Mesodermal cell (in vitro differentiated cells): ENCODE measurements around the gene ERBB4.
"Not testable (repeated sequence)": the region's sequence is repeated elsewhere in the genome, so short reads cannot be mapped to it uniquely, and the experiment has no call there.

Source experiments
- H3K27ac ChIP-seq: 2 replicates; pipeline ENCODE4 v1.7.0; 2013; ENCODE audit warnings: mild to moderate bottlenecking, low read depth, low read length, moderate library complexity; ENCODE audit not compliant: severe bottlenecking
- H3K36me3 ChIP-seq: 2 replicates; pipeline ENCODE4 v1.7.1; 2013; ENCODE audit warnings: mild to moderate bottlenecking, low read length, moderate library complexity; ENCODE audit not compliant: control insufficient read depth, insufficient read depth
- H3K4me1 ChIP-seq: one replicate; pipeline ENCODE4 v1.7.1; 2013; ENCODE audit warnings: mild to moderate bottlenecking, low read length; ENCODE audit not compliant: insufficient read depth, control insufficient read depth, poor library complexity, severe bottlenecking
- H3K4me3 ChIP-seq: 2 replicates; pipeline ENCODE4 v1.7.0; 2013; ENCODE audit warnings: low read length, control low read depth, mild to moderate bottlenecking; ENCODE audit not compliant: insufficient read depth, poor library complexity, severe bottlenecking; ENCODE audit errors: extremely low read depth
- H3K9me3 ChIP-seq: 2 replicates; pipeline ENCODE4 v1.7.1; 2013; ENCODE audit warnings: mild to moderate bottlenecking, low read length, moderate library complexity; ENCODE audit not compliant: control insufficient read depth
- WGBS, 2 experiments: methylation state at CpG; one replicate each; pipeline ENCODE4 v1.1.5; 2013; ENCODE audit warnings: missing lambda C conversion rate in 2 of 2; ENCODE audit not compliant: insufficient coverage in 2 of 2; 5-methylcytosine and 5-hydroxymethylcytosine counted together

The ERBB4 gene

DNA sequence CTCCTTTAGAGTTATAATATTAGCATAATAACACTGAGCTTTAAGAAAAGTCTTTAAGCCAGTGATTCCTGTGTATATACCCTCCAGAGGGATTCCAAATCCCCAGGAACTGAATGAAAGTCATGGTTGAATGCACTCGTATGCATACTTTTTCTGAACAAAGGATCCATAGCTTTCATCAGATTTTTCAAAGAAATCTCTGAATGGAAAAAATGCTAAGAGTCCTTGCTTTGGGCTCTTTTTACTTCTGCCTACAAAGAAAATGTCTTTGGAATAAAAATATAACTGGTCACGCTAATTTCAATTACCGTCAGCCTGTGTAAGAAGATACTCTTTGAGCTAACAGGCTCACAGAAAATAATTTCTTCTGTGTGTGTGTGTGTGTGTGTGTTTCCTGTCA lies 939.5 kb downstream of the ERBB4 start:
- Histone ChIP-seq H3K36me3 (no peaks in the 10 kb centered on the region), H3K4me3 (no peak overlapping the region), H3K4me1 (no peaks in the 10 kb centered on the region), H3K9me3 (no peaks in the 10 kb centered on the region), H3K27ac (no peak overlapping the region)
- WGBS, 2 experiments, result 100% methylated on average over 1 of the region's 3 CpGs; no CpG with 5 or more reads in 1 of the 2 experiments

DNA sequence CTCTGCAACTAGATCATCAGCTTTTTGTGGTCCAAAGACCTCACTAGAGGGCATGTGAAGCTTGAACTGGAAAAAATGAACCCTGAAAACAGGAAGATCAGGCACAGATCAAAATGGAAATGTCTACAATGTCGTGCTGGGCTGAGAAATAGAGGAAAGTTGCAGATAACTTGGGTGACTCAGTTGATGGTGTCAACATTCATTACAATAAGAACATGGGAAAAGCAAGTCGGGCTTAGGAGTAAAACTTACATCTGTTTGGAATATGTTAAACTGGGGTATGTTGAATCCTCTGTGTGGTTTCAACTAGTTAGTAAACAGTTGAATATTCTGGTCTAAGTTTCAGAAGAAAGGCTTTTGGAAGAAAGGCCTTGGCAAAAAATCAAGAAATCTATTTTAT lies 940.4 kb downstream of the ERBB4 start:
- Histone ChIP-seq H3K36me3 (no peaks in the 10 kb centered on the region), H3K4me3 (no peak overlapping the region), H3K4me1 (peaks cover 4% of the 10 kb centered on the region), H3K27ac (peak overlapping the region; percentile 2), H3K9me3 (no peaks in the 10 kb centered on the region)
- WGBS, 2 experiments, result 63% methylated on average over 2 of the region's 2 CpGs; no CpG with 5 or more reads in 1 of the 2 experiments

DNA sequence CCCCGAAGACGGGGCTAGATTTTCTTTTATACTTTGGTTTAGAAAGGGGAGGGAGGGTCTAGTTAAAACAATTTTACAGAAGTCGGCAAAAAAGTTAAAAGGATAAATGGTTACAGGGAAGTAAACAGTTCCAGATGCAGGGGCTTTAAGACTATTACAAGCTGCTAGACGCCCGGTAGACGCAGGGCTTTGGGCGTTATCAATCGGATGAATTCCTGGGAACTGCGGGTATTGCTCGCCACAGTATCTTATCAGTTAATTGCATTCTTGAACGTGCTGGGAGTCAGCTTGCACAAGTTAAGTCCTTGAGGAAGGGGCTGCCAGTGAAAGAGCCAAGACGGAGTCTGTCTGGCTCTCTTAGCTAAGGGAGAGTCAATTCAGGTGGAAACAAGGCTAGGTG lies 946.6 kb downstream of the ERBB4 start:
- H3K27ac ChIP-seq, result peak overlapping the region; percentile 75

DNA sequence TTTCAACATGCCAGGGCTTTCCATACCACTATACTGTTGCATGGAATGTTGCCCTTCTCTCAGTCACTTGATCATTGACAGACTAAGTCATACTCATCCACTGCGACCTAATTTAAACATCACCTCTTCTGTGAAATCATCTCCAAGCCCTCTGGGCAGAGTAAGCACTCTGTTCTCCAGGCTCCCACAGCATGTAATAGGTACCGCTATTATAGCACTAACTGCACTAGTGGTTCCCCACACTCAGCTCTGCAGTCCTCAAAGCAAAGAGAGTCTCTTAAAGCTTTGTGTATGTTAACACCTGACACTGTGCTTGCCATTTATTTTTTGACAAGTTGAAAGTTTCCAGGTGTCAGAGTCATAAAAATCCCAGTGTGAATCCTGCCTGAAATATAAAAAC lies 947.2 kb downstream of the ERBB4 start:
- Histone ChIP-seq H3K36me3 (no peaks in the 10 kb centered on the region), H3K4me1 (peaks cover 4% of the 10 kb centered on the region), H3K27ac (peak overlapping the region; percentile 75), H3K9me3 (no peaks in the 10 kb centered on the region), H3K4me3 (no peak overlapping the region)
- 91 to 92% methylated on average over 1 to 2 of the region's 2 CpGs for WGBS, 2 experiments

More for the DNA sequence above, 946.6 kb downstream of the ERBB4 start:
- not testable (repeated sequence) for H3K36me3 ChIP-seq, H3K4me1 ChIP-seq, H3K9me3 ChIP-seq, H3K4me3 ChIP-seq
- WGBS, 2 experiments, result 75 to 93% methylated on average over 6 to 10 of the region's 12 CpGs

DNA sequence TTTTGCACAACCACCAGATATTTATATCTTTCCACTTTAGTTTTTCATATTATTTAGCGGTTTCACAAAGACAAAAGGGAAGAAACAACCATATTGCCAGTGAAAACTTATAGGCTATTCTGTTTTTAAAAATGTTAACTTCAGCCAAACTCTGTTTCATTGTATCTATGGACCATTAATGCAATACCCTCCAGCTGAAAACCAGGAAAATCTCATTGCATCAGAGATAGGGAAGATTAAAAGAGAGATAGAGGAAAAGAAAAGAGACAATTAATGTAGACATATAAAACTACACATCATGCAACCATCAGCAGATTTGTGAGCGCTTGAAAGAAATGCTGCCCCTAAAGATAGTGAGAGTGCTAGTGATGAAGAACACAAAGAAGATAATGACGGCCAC lies 970.2 kb downstream of the ERBB4 start:
- H3K4me1 ChIP-seq, result no peaks in the 10 kb centered on the region
- no peak overlapping the region for H3K27ac ChIP-seq
- no CpG with 5 or more reads among the region's 3 CpGs for WGBS, 2 experiments
- no peak overlapping the region for H3K4me3 ChIP-seq
- no peaks in the 10 kb centered on the region for H3K36me3 ChIP-seq
- no peaks in the 10 kb centered on the region for H3K9me3 ChIP-seq

DNA sequence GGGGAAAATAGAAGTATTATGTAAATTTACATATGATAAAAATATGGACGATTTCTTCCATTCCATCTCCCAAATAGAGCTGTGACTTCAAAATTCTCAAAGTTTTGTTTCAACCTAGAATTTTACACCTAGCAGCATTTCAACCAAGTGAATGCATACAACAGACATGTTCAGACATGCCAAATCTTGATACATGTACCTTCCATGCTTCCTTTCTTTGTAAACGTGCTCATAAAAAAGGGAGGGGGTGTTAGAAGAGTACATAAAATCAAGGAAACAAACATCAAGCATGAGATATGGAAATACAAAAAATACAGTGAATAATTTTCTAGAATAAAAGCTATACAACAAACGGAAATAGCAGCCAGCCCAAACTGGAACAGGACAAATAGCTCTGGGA lies 974.2 kb downstream of the ERBB4 start:
- Histone ChIP-seq H3K36me3 (no peaks in the 10 kb centered on the region), H3K4me1 (no peaks in the 10 kb centered on the region), H3K27ac (no peak overlapping the region), H3K4me3 (no peak overlapping the region), H3K9me3 (no peaks in the 10 kb centered on the region)
- no CpG with 5 or more reads among the region's 3 CpGs for WGBS, 2 experiments

DNA sequence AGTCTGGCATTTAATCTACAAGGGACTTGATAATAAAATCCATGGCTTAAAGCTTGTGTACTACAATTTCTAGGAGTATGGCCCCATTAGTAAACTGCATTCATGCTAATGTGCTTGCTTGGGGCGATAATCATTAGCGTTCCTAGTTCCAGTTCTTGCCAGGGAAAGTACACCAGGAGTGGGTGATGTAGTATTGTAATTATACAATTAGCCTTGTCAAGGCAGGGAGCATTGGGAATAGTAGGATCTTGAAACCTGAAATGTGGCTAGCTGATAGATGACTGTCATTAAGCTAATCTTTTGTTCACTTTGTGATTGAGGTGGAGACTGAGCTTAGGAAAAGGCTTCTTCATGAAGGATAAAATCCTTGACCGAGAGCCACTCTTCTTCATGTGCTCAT lies 993.0 kb downstream of the ERBB4 start:
- Histone ChIP-seq H3K4me3 (no peak overlapping the region), H3K36me3 (no peaks in the 10 kb centered on the region), H3K9me3 (no peaks in the 10 kb centered on the region), H3K27ac (no peak overlapping the region), H3K4me1 (no peaks in the 10 kb centered on the region)
- 96 to 100% methylated on average over 2 to 3 of the region's 3 CpGs for WGBS, 2 experiments

DNA sequence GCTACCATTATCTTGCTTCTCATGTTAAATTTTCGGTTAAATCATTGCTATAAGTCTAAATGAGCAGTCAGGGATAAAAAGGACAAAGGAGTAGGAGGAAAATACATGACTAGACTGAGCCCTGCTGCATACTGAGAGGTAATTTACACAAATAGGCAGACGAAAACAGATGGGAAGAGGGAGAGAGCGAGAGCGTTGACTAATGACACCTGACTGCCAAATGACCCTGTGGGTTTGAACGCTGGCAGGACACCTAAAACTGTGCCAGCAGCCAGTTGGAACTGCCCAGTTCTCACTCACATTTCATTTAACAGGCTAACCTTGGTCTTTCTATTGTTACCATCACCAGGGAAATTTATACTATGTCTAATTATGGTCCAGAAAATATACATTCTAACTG lies 1004.0 kb downstream of the ERBB4 start:
- Histone ChIP-seq H3K36me3 (no peaks in the 10 kb centered on the region), H3K4me3 (no peak overlapping the region), H3K27ac (no peak overlapping the region), H3K4me1 (no peaks in the 10 kb centered on the region), H3K9me3 (no peaks in the 10 kb centered on the region)
- 82 to 89% methylated on average over 4 of the region's 5 CpGs for WGBS, 2 experiments

DNA sequence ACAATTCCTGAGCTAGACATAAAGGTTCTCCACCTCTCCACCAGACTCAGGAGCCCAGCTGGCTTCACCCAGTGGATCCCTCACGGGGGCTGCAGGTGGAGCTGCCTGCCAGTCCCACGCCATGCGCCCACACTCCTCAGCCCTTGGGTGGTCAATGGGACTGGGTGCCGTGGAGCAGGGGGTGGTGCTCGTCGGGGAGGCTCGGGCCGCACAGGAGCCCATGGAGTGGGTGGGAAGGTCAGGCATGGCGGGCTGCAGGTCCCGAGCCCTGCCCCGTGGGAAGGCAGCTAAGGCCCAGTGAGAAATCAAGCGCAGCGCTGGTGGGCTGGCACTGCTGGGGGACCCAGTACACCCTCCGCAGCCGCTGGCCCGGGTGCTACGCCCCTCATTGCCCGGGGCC lies 1014.4 kb downstream of the ERBB4 start:
- not testable (repeated sequence) for H3K36me3 ChIP-seq, H3K27ac ChIP-seq, H3K4me1 ChIP-seq, H3K4me3 ChIP-seq, H3K9me3 ChIP-seq
- 94 to 97% methylated on average over 6 to 15 of the region's 18 CpGs for WGBS, 2 experiments

DNA sequence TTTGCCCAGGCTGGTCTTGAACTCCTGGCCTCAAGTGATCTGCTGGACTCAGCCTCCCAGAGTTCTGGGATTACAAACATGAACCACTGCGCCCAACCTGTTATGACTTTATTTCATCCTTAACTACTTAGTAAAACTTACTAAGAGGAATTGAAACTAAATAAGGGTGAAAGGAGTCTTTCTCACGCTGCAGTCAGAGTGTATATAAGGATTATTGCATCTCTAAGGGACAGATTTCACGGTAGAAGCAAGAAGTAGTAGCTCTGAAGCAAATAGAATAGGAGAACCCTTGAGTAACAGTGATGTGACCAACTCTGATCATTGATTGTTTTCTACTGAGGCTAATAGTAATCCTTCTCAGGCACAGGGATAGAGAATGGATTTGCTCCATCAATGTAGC lies 1022.1 kb downstream of the ERBB4 start:
- Histone ChIP-seq H3K4me3 (no peak overlapping the region), H3K27ac (no peak overlapping the region), H3K9me3 (no peaks in the 10 kb centered on the region), H3K4me1 (no peaks in the 10 kb centered on the region), H3K36me3 (no peaks in the 10 kb centered on the region)
- 95 to 100% methylated on average over 2 of the region's 3 CpGs for WGBS, 2 experiments

DNA sequence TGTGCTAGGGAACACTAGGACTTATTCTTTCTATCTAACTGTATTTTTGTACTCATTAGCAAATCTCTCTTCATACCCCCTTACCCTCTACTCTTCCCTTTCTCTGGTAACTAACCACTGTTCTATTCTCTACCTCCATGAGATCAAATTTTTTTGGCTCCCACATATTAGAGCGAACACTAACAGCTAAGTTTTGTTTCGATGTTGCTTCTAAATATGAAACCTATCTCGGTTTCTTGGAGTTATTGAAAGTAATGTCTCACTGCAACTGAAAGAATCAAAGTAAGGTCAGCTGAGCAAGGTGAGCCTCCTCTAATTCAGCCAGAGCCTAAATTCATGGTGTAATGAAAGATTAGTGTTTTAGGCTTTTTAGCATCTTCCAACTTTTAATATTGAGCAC lies 1024.6 kb downstream of the ERBB4 start:
- 88 to 100% methylated on average over 1 to 3 of the region's 3 CpGs for WGBS, 2 experiments
- H3K4me1 ChIP-seq, result no peaks in the 10 kb centered on the region
- no peak overlapping the region for H3K27ac ChIP-seq
- H3K36me3 ChIP-seq, result no peaks in the 10 kb centered on the region
- no peak overlapping the region for H3K4me3 ChIP-seq
- H3K9me3 ChIP-seq, result no peaks in the 10 kb centered on the region

DNA sequence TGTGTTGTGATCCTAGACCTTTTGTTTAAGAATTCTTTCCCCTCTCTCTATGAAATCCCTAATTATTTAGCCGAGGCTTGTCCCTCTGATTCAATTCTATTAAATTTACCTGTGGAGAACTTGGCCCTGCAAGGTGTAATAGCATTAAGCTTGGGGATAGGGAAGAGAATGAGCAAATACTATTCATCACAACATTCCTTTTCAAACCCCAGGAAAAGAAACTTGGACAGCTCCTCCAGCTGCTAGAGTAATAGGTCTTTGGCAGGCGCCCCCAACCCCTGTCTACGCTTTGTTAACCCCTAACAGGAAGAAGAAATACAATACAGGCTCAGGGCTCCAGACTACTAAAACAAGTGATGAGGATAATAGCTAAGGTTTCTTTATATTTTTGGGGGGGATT lies 1025.2 kb downstream of the ERBB4 start:
- no peaks in the 10 kb centered on the region for H3K4me1 ChIP-seq
- no peak overlapping the region for H3K4me3 ChIP-seq
- H3K36me3 ChIP-seq, result no peaks in the 10 kb centered on the region
- H3K27ac ChIP-seq, result no peak overlapping the region
- no CpG with 5 or more reads among the region's 3 CpGs for WGBS, 2 experiments
- H3K9me3 ChIP-seq, result no peaks in the 10 kb centered on the region
